Measurements from ENCODE around the gene LRRC27.

DNA sequence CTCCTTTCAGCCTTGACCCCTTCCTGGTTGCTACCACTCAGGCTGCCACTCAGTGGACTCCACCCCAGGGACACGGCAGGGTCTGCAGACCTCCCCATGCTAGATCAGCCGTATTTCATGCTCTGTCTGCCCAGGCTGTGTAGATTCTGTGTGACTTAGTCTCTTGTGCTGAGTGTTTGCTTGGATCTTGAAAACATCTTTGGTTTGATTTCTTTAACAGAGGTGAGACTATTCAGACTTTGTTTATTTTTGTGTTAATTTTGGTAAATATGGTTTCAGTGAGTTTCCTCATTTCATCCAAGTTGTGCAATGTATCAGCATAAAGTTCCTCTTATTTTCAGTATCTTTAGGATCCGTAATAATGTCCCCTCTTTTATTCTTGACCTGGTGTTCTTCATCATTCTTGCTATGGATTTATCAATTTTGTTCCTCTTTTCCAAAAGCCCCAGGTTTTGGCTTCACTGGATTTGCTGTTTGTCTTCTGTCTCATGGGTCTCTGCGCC, 43.9 kb downstream of the LRRC27 start:
- TF ChIP-seq TAF1 (IDR thresholded peaks at IDR 0.05; ENCODE audit: low read depth) (no peak), TEAD4 (IDR thresholded peaks at IDR 0.05) (no peak)
- TF ChIP-seq, protein P1, sequence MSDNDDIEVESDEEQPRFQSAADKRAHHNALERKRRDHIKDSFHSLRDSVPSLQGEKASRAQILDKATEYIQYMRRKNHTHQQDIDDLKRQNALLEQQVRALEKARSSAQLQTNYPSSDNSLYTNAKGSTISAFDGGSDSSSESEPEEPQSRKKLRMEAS (IDR thresholded peaks at IDR 0.05) = no peak
